HepG2 (cell line): Measurements from ENCODE around the gene MOV10L1. TPM values are rescaled to one million over a fixed set of nuclear protein-coding genes. Genes with fewer than 3 reads are reported as not detected.

ENCODE experiments used
- ATAC-seq: fragments of 200-7000 bp; cut with Tn5 transposase; 3 replicates; pipeline ENCODE4 v1.9.1; 2020; ENCODE audit warnings: mild to moderate bottlenecking, moderate library complexity
- BruUV-seq: library from RNA; stranded (reverse); fragments of 400-500 nt; replicated peaks from 2 replicates; lab custom pipeline; 2021; lab: Mats Ljungman, UMichigan
- CTCF ChIA-PET: fragments of 300-600 bp; formaldehyde crosslinking; extraction: SDS; loops from one replicate; lab custom pipeline; 2021; ENCODE audit warnings: low total read pairs, inconsistent platforms, low intra/inter-chr PET ratio; lab: Yijun Ruan, JAX
- POLR2A ChIA-PET: fragments of 350-600 bp; sonication (Branson Sonifier 250); formaldehyde crosslinking; loops from one replicate; lab custom pipeline; 2020; ENCODE audit warnings: antibody characterized with exemption, inconsistent platforms; lab: Yijun Ruan, JAX
- DNase-seq: peaks from one replicate; pipeline ENCODE4 v3.0.0-alpha.2; 2015; ENCODE audit warnings: low spot score
- FAIRE-seq: peaks from 3 replicates; lab custom pipeline; 2011; peaks lifted over from hg19 to GRCh38; lab: Jason Lieb, UNC
- H2AFZ ChIP-seq: one replicate; pipeline ENCODE4 v1.6.1; 2011; ENCODE audit warnings: low read length, inconsistent platforms
- H3K27ac ChIP-seq: fragments of 300-600 bp; 3 replicates; pipeline ENCODE4 v1.8.0; 2011; ENCODE audit warnings: mixed run types, mild to moderate bottlenecking, mixed read lengths, low read length, inconsistent platforms; ENCODE audit not compliant: insufficient read depth; ENCODE audit errors: extremely low read length
- H3K27me3 ChIP-seq, 2 experiments: fragments of 200-600 bp in 1 of 2; 2 replicates in 1 of 2; 3 replicates in 1 of 2; pipeline versions ENCODE4 v1.6.0 to v1.8.0; 2011; ENCODE audit warnings: low read length in 2 of 2, mild to moderate bottlenecking in 2 of 2, moderate library complexity in 2 of 2, inconsistent platforms in 1 of 2; ENCODE audit not compliant: insufficient read depth in 2 of 2, control insufficient read depth in 1 of 2
- H3K36me3 ChIP-seq, 2 experiments: fragments of 200-600 bp in 1 of 2; replicated peaks in 1 of 2; 2 replicates in 1 of 2; 3 replicates in 1 of 2; pipeline versions ENCODE4 v1.5.1 to v1.8.0; 2011; ENCODE audit warnings: low read length in 2 of 2, inconsistent platforms in 1 of 2; ENCODE audit not compliant: insufficient read depth in 2 of 2, control insufficient read depth in 1 of 2
- H3K4me1 ChIP-seq: 2 replicates; pipeline ENCODE4 v1.5.1; 2012; ENCODE audit warnings: low read length, inconsistent platforms; ENCODE audit not compliant: insufficient read depth
- H3K4me2 ChIP-seq: 2 replicates; pipeline ENCODE4 v1.6.0; 2011; ENCODE audit warnings: low read depth, low read length, inconsistent platforms
- H3K4me3 ChIP-seq, 3 experiments: fragments of 200-600 bp in 1 of 3; sonication (generic), shearing (Covaris generic) in 1 of 3; replicated peaks in 1 of 3; 2 replicates each; pipeline ENCODE4 v1.5.1; 2011 to 2016; ENCODE audit warnings: low read length in 3 of 3, inconsistent platforms in 2 of 3, low read depth in 2 of 3, mild to moderate bottlenecking in 2 of 3, control low read depth in 1 of 3, mixed read lengths in 1 of 3; ENCODE audit not compliant: insufficient read depth in 1 of 3
- H3K79me2 ChIP-seq: one replicate; pipeline ENCODE4 v1.6.1; 2011; ENCODE audit warnings: low read length, inconsistent platforms; ENCODE audit not compliant: insufficient read depth
- H3K9ac ChIP-seq: 2 replicates; pipeline ENCODE4 v1.6.0; 2011; ENCODE audit warnings: mild to moderate bottlenecking, low read depth, low read length, inconsistent platforms; ENCODE audit not compliant: insufficient read depth
- H3K9me3 ChIP-seq: 2 replicates; pipeline ENCODE4 v1.5.1; 2012; ENCODE audit warnings: mild to moderate bottlenecking, low read length
- H4K20me1 ChIP-seq: 2 replicates; pipeline ENCODE4 v1.6.0; 2011; ENCODE audit warnings: inconsistent platforms, mild to moderate bottlenecking, low read length, moderate library complexity; ENCODE audit not compliant: insufficient read depth
- CHD2 ChIP-seq: IDR thresholded peaks from 2 replicates; pipeline ENCODE4 v1.6.1; 2011; ENCODE audit warnings: low read depth, low read length, improper control_type of control experiment
- GPN1 ChIP-seq: sonication (generic); formaldehyde crosslinking; IDR thresholded peaks from 2 replicates; pipeline ENCODE4 v1.5.1; 2020; ENCODE audit warnings: missing genetic modification reagents, borderline replicate concordance
- KDM2A ChIP-seq: sonication (generic); formaldehyde crosslinking; IDR thresholded peaks from 2 replicates; pipeline ENCODE4 v1.4.0; 2020; ENCODE audit warnings: low read depth, missing genetic modification reagents, borderline replicate concordance
- KLF16 ChIP-seq, 2 experiments: sonication (generic) in 1 of 2; formaldehyde crosslinking in 1 of 2; IDR thresholded peaks; 2 replicates each; pipeline versions ENCODE4 v1.6.1 to v1.8.0; 2016 to 2023; ENCODE audit warnings: missing genetic modification reagents in 2 of 2, missing compliant biosample characterization in 1 of 2
- KMT2A ChIP-seq: sonication (generic); formaldehyde crosslinking; IDR thresholded peaks from 2 replicates; pipeline ENCODE4 v1.4.0; 2020; ENCODE audit warnings: missing genetic modification reagents
- NAIF1 ChIP-seq: sonication (generic); formaldehyde crosslinking; IDR thresholded peaks from 2 replicates; pipeline ENCODE4 v1.5.0; 2020; ENCODE audit warnings: mild to moderate bottlenecking, missing genetic modification reagents, borderline replicate concordance
- SIX4 ChIP-seq: sonication (generic); formaldehyde crosslinking; IDR thresholded peaks from 2 replicates; pipeline ENCODE4 v1.4.0; 2020; ENCODE audit warnings: missing genetic modification reagents
- SMAD1 ChIP-seq: sonication (generic); formaldehyde crosslinking; IDR thresholded peaks from 2 replicates; pipeline ENCODE4 v1.4.0; 2020; ENCODE audit warnings: missing genetic modification reagents, low read depth, mild to moderate bottlenecking, borderline replicate concordance
- SMC3 ChIP-seq: IDR thresholded peaks from 2 replicates; pipeline ENCODE4 v1.6.1; 2011; ENCODE audit warnings: low read length, improper control_type of control experiment
- ZC3H13 ChIP-seq: sonication (generic); formaldehyde crosslinking; IDR thresholded peaks from 2 replicates; pipeline ENCODE4 v1.8.1; 2023; ENCODE audit warnings: mild to moderate bottlenecking, missing genetic modification reagents, moderate library complexity
- ZNF274 ChIP-seq: sonication (generic); formaldehyde crosslinking; IDR thresholded peaks from 2 replicates; pipeline ENCODE4 v1.5.1; 2020; ENCODE audit warnings: mild to moderate bottlenecking, missing genetic modification reagents
- ZNF562 ChIP-seq: sonication (generic); formaldehyde crosslinking; IDR thresholded peaks from 2 replicates; pipeline ENCODE4 v1.8.0; 2022; ENCODE audit warnings: missing genetic modification reagents, borderline replicate concordance
- ZNF777 ChIP-seq: sonication (generic); formaldehyde crosslinking; IDR thresholded peaks from 2 replicates; pipeline ENCODE4 v1.4.0; 2020; ENCODE audit warnings: missing genetic modification reagents
- ZSCAN31 ChIP-seq: sonication (generic); formaldehyde crosslinking; IDR thresholded peaks from 2 replicates; pipeline ENCODE4 v1.5.0; 2020; ENCODE audit warnings: low read depth, mild to moderate bottlenecking, missing genetic modification reagents
- WGBS: methylation state at CpG from one replicate; pipeline ENCODE4 v1.1.6; 2017; ENCODE audit warnings: low lambda C conversion rate; 5-methylcytosine and 5-hydroxymethylcytosine counted together
- in situ Hi-C: cut with HindIII; loops from 2 replicates; pipeline ENCODE4 v1.10.0; 2017; ENCODE audit warnings: low pct_unique_long_range_greater_than_20kb; ENCODE audit not compliant: extremely low pct_ligation_motif_present
- intact Hi-C: fragments of 100-400 bp; cut with micrococcal nuclease; formaldehyde crosslinking; loops from one replicate; pipeline ENCODE4 v1.10.0; 2022; ENCODE audit not compliant: unreplicated experiment
- polyA plus RNA-seq, 8 experiments: library from polyadenylated mRNA; depleted of rRNA in 3 of 8; stranded (reverse) in 7 of 8; unstranded in 1 of 8; fragments of >200 nt; fragmentation: Illumina TruSeq in 4 of 8; extraction: Trizol in 4 of 8; gene quantifications; 2 replicates each; pipeline versions ENCODE4 v1.2.1 to v1.2.3, GENCODE V29; 2011 to 2016; ENCODE audit warnings: low read depth in 4 of 8, missing spikeins in 1 of 8, mixed read lengths in 1 of 8; ENCODE audit not compliant: insufficient read depth in 1 of 8
- total RNA-seq, 5 experiments: library from RNA; depleted of rRNA; stranded (reverse); fragments of >200 nt; fragmentation: Illumina TruSeq; extraction: Trizol; gene quantifications; 2 replicates each; pipeline ENCODE4 v1.2.3, GENCODE V29; 2016; ENCODE audit warnings: low read depth in 1 of 5
- TF ChIP-seq, protein P1 (sequence below): sonication (generic); formaldehyde crosslinking; IDR thresholded peaks from 2 replicates; pipeline ENCODE4 v1.8.1; 2023; ENCODE audit warnings: missing genetic modification reagents, mild to moderate bottlenecking, borderline replicate concordance
- TF ChIP-seq, protein P2 (sequence below): sonication (generic); formaldehyde crosslinking; IDR thresholded peaks from 2 replicates; pipeline ENCODE4 v1.8.0; 2022; ENCODE audit warnings: missing genetic modification reagents, mild to moderate bottlenecking, inconsistent platforms, borderline replicate concordance
- TF ChIP-seq, protein P3 (sequence below): sonication (generic); formaldehyde crosslinking; conservative IDR thresholded peaks from 2 replicates; pipeline ENCODE4 v1.4.0; 2020; ENCODE audit warnings: mild to moderate bottlenecking, missing genetic modification reagents, moderate library complexity
- TF ChIP-seq, protein P4 (sequence below): sonication (generic); formaldehyde crosslinking; IDR thresholded peaks from 2 replicates; pipeline ENCODE4 v1.4.0; 2020; ENCODE audit warnings: mild to moderate bottlenecking, missing genetic modification reagents
- TF ChIP-seq, protein P5 (sequence below): fragments of 450-650 bp; IDR thresholded peaks from 2 replicates; pipeline ENCODE4 v1.6.1; 2016

The MOV10L1 gene
- total and polyA plus RNA-seq, 2 of the 13 experiments (the other 11 are each of a cell fraction or from before 2014, with no cell fraction given) = 0.11 to 0.12 TPM

DNA sequence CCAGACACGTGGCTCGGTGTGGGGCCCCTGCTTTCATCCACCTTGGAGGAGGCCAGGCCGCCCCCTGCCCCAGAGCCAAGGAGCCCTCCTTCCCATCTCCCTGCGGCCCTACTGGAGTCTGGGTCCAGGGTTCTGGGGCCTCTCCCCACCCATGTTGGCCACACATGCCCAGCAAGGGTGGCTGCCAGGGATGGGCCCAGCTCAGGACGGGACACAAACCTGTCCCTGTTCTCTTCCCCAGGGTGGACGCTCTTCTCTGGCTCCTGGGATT lies 85.3 kb downstream of the MOV10L1 start:
- intact Hi-C loops (no loop called here), in situ Hi-C loops (no loop called here)
- ChIA-PET CTCF (no interaction called here), POLR2A (no interaction called here)
- H3K27ac ChIP-seq = no peak overlapping the region
- H3K9me3 ChIP-seq = no peaks in the 10 kb centered on the region
- H4K20me1 ChIP-seq = no peaks in the 10 kb centered on the region
- DNase-seq (no peak), ATAC-seq (no peak), FAIRE-seq (no peak)
- H3K79me2 ChIP-seq = no peaks in the 10 kb centered on the region
- WGBS = 87% methylated on average over 2 of the region's 6 CpGs
- no peak overlapping the region for H2AFZ ChIP-seq
- BruUV-seq = no TSS peak
- no peak overlapping the region for H3K4me3 ChIP-seq
- H3K4me1 ChIP-seq = peaks cover 25% of the 10 kb centered on the region
- no peak for TF ChIP-seq ZNF274 (CRISPR knock-in tag)
- TF ChIP-seq, protein P1, sequence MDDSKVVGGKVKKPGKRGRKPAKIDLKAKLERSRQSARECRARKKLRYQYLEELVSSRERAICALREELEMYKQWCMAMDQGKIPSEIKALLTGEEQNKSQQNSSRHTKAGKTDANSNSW (CRISPR knock-in tag) = no peak
- no peak for TF ChIP-seq ZNF777 (CRISPR knock-in tag)
- no peak for TF ChIP-seq KLF16 (CRISPR knock-in tag; IDR thresholded peaks at IDR 0.05)
- TF ChIP-seq, protein P2, sequence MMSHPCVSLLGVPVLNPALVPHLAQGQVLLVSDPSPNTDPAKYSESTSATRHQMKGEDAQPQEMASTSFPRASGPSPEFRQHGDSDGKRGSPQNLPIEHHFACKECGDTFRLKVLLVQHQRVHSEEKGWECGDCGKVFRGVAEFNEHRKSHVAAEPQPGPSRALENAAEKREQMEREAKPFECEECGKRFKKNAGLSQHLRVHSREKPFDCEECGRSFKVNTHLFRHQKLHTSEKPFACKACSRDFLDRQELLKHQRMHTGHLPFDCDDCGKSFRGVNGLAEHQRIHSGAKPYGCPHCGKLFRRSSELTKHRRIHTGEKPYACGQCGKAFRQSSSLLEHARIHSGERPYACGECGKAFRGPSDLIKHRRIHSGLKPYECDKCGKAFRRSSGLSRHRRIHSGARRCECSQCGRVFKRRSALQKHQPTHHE (CRISPR knock-in tag) = no peak
- TF ChIP-seq GPN1 = no peak
- TF ChIP-seq ZNF562 (CRISPR knock-in tag) = no peak
- TF ChIP-seq, protein P3, sequence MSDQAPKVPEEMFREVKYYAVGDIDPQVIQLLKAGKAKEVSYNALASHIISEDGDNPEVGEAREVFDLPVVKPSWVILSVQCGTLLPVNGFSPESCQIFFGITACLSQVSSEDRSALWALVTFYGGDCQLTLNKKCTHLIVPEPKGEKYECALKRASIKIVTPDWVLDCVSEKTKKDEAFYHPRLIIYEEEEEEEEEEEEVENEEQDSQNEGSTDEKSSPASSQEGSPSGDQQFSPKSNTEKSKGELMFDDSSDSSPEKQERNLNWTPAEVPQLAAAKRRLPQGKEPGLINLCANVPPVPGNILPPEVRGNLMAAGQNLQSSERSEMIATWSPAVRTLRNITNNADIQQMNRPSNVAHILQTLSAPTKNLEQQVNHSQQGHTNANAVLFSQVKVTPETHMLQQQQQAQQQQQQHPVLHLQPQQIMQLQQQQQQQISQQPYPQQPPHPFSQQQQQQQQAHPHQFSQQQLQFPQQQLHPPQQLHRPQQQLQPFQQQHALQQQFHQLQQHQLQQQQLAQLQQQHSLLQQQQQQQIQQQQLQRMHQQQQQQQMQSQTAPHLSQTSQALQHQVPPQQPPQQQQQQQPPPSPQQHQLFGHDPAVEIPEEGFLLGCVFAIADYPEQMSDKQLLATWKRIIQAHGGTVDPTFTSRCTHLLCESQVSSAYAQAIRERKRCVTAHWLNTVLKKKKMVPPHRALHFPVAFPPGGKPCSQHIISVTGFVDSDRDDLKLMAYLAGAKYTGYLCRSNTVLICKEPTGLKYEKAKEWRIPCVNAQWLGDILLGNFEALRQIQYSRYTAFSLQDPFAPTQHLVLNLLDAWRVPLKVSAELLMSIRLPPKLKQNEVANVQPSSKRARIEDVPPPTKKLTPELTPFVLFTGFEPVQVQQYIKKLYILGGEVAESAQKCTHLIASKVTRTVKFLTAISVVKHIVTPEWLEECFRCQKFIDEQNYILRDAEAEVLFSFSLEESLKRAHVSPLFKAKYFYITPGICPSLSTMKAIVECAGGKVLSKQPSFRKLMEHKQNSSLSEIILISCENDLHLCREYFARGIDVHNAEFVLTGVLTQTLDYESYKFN (CRISPR knock-in tag) = no peak
- no peak for TF ChIP-seq KMT2A
- no peak for TF ChIP-seq KDM2A
- no peak for TF ChIP-seq ZSCAN31 (CRISPR knock-in tag)
- no peak for TF ChIP-seq SMAD1 (CRISPR knock-in tag)
- TF ChIP-seq SMC3 = no peak
- no peak for TF ChIP-seq CHD2
- TF ChIP-seq, protein P4, sequence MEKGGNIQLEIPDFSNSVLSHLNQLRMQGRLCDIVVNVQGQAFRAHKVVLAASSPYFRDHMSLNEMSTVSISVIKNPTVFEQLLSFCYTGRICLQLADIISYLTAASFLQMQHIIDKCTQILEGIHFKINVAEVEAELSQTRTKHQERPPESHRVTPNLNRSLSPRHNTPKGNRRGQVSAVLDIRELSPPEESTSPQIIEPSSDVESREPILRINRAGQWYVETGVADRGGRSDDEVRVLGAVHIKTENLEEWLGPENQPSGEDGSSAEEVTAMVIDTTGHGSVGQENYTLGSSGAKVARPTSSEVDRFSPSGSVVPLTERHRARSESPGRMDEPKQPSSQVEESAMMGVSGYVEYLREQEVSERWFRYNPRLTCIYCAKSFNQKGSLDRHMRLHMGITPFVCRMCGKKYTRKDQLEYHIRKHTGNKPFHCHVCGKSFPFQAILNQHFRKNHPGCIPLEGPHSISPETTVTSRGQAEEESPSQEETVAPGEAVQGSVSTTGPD (CRISPR knock-in tag) = no peak
- TF ChIP-seq ZC3H13 (CRISPR knock-in tag) = no peak
- no peak for TF ChIP-seq SIX4 (CRISPR knock-in tag)
- no peak for TF ChIP-seq NAIF1 (CRISPR knock-in tag)
- TF ChIP-seq, protein P5, sequence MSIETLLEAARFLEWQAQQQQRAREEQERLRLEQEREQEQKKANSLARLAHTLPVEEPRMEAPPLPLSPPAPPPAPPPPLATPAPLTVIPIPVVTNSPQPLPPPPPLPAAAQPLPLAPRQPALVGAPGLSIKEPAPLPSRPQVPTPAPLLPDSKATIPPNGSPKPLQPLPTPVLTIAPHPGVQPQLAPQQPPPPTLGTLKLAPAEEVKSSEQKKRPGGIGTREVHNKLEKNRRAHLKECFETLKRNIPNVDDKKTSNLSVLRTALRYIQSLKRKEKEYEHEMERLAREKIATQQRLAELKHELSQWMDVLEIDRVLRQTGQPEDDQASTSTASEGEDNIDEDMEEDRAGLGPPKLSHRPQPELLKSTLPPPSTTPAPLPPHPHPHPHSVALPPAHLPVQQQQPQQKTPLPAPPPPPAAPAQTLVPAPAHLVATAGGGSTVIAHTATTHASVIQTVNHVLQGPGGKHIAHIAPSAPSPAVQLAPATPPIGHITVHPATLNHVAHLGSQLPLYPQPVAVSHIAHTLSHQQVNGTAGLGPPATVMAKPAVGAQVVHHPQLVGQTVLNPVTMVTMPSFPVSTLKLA = no peak
- no peaks in the 10 kb centered on the region for H3K27me3 ChIP-seq
- H3K4me2 ChIP-seq = no peak overlapping the region
- H3K36me3 ChIP-seq = no peaks in the 10 kb centered on the region
- no peak overlapping the region for H3K9ac ChIP-seq
